GM23338 (cell line): ENCODE data around the gene KCMF1. TPM values are rescaled to one million over a fixed set of nuclear protein-coding genes. Genes with fewer than 3 reads are reported as not detected.

ENCODE experiments used
- ATAC-seq: fragments of 200-7000 bp; cut with Tn5 transposase; 3 replicates; pipeline ENCODE4 v1.9.1; 2020
- DNase-seq: peaks from one replicate; pipeline ENCODE4 v3.0.0-alpha.2; 2015; ENCODE audit warnings: low spot score
- H2AFZ ChIP-seq: fragments of 200-600 bp; sonication (generic); 2 replicates; pipeline ENCODE4 v1.8.0; 2016; ENCODE audit warnings: antibody characterized with exemption, mild to moderate bottlenecking, moderate library complexity
- H3F3A ChIP-seq: fragments of 200-600 bp; sonication (generic); replicated peaks from 2 replicates; pipeline ENCODE4 v1.8.0; 2017; ENCODE audit warnings: antibody characterized with exemption, mixed run types, low read depth
- H3K27ac ChIP-seq: fragments of 200-600 bp; sonication (generic); 2 replicates; pipeline ENCODE4 v1.6.1; 2016; ENCODE audit warnings: low read depth
- H3K27me3 ChIP-seq: fragments of 200-600 bp; sonication (generic); 2 replicates; pipeline ENCODE4 v1.8.0; 2016; ENCODE audit warnings: mild to moderate bottlenecking, mixed run types, moderate library complexity; ENCODE audit not compliant: insufficient read depth
- H3K36me3 ChIP-seq: fragments of 200-600 bp; sonication (generic); 2 replicates; pipeline ENCODE4 v1.8.0; 2016; ENCODE audit warnings: mild to moderate bottlenecking; ENCODE audit not compliant: insufficient read depth
- H3K4me1 ChIP-seq: fragments of 200-600 bp; sonication (generic); 2 replicates; pipeline ENCODE4 v1.8.0; 2016; ENCODE audit warnings: mild to moderate bottlenecking, moderate library complexity; ENCODE audit not compliant: insufficient read depth
- H3K4me2 ChIP-seq: fragments of 200-600 bp; sonication (generic); 2 replicates; pipeline ENCODE4 v1.7.1; 2017; ENCODE audit warnings: mixed run types
- H3K4me3 ChIP-seq: fragments of 200-600 bp; sonication (generic); 2 replicates; pipeline ENCODE4 v1.6.1; 2016; ENCODE audit warnings: mixed run types
- H3K79me2 ChIP-seq: fragments of 200-600 bp; sonication (generic); replicated peaks from 2 replicates; pipeline ENCODE4 v1.8.0; 2017; ENCODE audit warnings: mild to moderate bottlenecking; ENCODE audit not compliant: insufficient read depth
- H3K9me2 ChIP-seq: fragments of 200-600 bp; sonication (generic); 2 replicates; pipeline ENCODE4 v1.8.0; 2017; ENCODE audit not compliant: insufficient read depth
- H4K20me1 ChIP-seq: fragments of 200-600 bp; sonication (generic); replicated peaks from 2 replicates; pipeline ENCODE4 v1.8.0; 2017; ENCODE audit warnings: mild to moderate bottlenecking; ENCODE audit not compliant: insufficient read depth
- H3K27ac Mint-ChIP-seq: 2 replicates; pipeline ENCODE4 v1.8.0; 2020; ENCODE audit warnings: inconsistent platforms, mild to moderate bottlenecking, moderate library complexity, mixed read lengths
- H3K27me3 Mint-ChIP-seq: 3 replicates; pipeline ENCODE4 v1.8.0; 2022; ENCODE audit warnings: low read depth, mild to moderate bottlenecking, moderate library complexity, mixed read lengths, inconsistent platforms; ENCODE audit not compliant: insufficient read depth, poor library complexity
- H3K36me3 Mint-ChIP-seq: 3 replicates; pipeline ENCODE4 v1.8.0; 2021; ENCODE audit warnings: low read depth, mild to moderate bottlenecking, inconsistent platforms, moderate library complexity, mixed read lengths
- H3K4me1 Mint-ChIP-seq: 3 replicates; pipeline ENCODE4 v1.8.0; 2020; ENCODE audit warnings: mild to moderate bottlenecking, inconsistent platforms, mixed read lengths
- H3K4me3 Mint-ChIP-seq: 3 replicates; pipeline ENCODE4 v1.8.0; 2021; ENCODE audit warnings: moderate library complexity, mild to moderate bottlenecking, inconsistent platforms, mixed read lengths
- H3K9me3 Mint-ChIP-seq: 3 replicates; pipeline ENCODE4 v1.8.0; 2020; ENCODE audit warnings: moderate library complexity, mild to moderate bottlenecking, inconsistent platforms, mixed read lengths
- CREB1 ChIP-seq: fragments of 250-450 bp; sonication (Bioruptor Pico); IDR thresholded peaks from 2 replicates; pipeline ENCODE4 v1.5.0; 2020; ENCODE audit warnings: low read depth, mild to moderate bottlenecking, moderate library complexity
- EZH2phosphoT487 ChIP-seq: fragments of 200-600 bp; sonication (generic); IDR thresholded peaks from one replicate; pipeline ENCODE4 v1.8.1; 2018; ENCODE audit warnings: antibody characterized with exemption; ENCODE audit not compliant: unreplicated experiment
- NANOG ChIP-seq: IDR thresholded peaks from 2 replicates; pipeline ENCODE4 v1.6.1; 2016; ENCODE audit warnings: antibody characterized with exemption, borderline replicate concordance
- STAT1 ChIP-seq: IDR thresholded peaks from one replicate; pipeline ENCODE4 v1.6.1; 2016; ENCODE audit warnings: antibody characterized with exemption; ENCODE audit not compliant: unreplicated experiment
- polyA plus RNA-seq: library from polyadenylated mRNA; unstranded; fragments of >200 nt; fragmentation: Nextera tagmentation; extraction: Ambion mirVana; gene quantifications from 2 replicates; pipeline ENCODE4 v1.2.1, GENCODE V29; 2016
- total RNA-seq: library from RNA; depleted of rRNA; stranded (reverse); fragments of >200 nt; shearing (Covaris generic); gene quantifications from 2 replicates; pipeline ENCODE4 v1.2.3, GENCODE V29; 2014
- TF ChIP-seq, protein P1 (sequence below): IDR thresholded peaks from one replicate; pipeline ENCODE4 v1.6.1; 2018; ENCODE audit warnings: antibody characterized with exemption; ENCODE audit not compliant: unreplicated experiment
- TF ChIP-seq, protein P2 (sequence below): IDR thresholded peaks from 2 replicates; pipeline ENCODE4 v1.6.1; 2016; ENCODE audit warnings: antibody characterized with exemption
- TF ChIP-seq, protein P3 (sequence below), 2 experiments: fragments of 200-600 bp in 1 of 2; sonication (generic) in 1 of 2; conservative IDR thresholded peaks; 2 replicates each; pipeline versions ENCODE4 v1.5.1 to v1.6.1; 2016 to 2017; ENCODE audit warnings: antibody characterized with exemption in 2 of 2, low read depth in 2 of 2, mild to moderate bottlenecking in 2 of 2, moderate library complexity in 1 of 2

The KCMF1 gene
- total and polyA plus RNA-seq, 2 experiments from 2014 or later: 29.3 to 120 TPM

DNA sequence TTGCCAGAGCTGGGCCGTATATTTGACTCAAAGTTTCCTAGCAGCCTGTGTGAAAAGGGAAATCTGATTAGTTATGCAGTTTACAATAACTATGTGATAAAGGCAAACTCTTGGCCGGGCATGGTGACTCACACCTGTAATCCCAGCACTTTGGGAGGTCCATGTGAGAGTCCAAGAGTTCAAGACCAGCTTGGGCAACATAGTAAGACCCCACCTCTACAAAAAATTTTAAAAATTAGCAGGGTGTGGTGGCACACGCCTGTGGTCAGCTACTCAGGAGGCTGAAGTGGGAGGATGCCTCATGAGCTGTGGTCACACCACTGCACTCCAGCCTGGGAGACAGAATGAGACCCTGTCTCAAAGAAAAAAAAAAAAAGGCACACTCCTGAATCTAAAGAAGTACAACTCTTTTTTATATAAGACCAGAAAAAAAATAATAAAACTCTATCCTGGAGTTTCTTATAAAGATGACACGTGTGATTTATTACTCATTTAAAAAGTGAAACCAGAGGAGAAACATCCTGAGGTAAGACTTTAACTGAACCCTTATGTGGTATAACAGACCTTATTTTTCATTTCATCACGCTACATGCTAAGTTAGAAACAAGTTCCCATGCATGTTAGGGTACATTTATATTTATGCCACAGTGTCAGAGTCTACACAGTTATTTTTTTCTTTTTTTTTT lies 32.6 kb upstream of the KCMF1 start (continued):
- TF ChIP-seq, protein P1, sequence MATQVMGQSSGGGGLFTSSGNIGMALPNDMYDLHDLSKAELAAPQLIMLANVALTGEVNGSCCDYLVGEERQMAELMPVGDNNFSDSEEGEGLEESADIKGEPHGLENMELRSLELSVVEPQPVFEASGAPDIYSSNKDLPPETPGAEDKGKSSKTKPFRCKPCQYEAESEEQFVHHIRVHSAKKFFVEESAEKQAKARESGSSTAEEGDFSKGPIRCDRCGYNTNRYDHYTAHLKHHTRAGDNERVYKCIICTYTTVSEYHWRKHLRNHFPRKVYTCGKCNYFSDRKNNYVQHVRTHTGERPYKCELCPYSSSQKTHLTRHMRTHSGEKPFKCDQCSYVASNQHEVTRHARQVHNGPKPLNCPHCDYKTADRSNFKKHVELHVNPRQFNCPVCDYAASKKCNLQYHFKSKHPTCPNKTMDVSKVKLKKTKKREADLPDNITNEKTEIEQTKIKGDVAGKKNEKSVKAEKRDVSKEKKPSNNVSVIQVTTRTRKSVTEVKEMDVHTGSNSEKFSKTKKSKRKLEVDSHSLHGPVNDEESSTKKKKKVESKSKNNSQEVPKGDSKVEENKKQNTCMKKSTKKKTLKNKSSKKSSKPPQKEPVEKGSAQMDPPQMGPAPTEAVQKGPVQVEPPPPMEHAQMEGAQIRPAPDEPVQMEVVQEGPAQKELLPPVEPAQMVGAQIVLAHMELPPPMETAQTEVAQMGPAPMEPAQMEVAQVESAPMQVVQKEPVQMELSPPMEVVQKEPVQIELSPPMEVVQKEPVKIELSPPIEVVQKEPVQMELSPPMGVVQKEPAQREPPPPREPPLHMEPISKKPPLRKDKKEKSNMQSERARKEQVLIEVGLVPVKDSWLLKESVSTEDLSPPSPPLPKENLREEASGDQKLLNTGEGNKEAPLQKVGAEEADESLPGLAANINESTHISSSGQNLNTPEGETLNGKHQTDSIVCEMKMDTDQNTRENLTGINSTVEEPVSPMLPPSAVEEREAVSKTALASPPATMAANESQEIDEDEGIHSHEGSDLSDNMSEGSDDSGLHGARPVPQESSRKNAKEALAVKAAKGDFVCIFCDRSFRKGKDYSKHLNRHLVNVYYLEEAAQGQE: no peak

DNA sequence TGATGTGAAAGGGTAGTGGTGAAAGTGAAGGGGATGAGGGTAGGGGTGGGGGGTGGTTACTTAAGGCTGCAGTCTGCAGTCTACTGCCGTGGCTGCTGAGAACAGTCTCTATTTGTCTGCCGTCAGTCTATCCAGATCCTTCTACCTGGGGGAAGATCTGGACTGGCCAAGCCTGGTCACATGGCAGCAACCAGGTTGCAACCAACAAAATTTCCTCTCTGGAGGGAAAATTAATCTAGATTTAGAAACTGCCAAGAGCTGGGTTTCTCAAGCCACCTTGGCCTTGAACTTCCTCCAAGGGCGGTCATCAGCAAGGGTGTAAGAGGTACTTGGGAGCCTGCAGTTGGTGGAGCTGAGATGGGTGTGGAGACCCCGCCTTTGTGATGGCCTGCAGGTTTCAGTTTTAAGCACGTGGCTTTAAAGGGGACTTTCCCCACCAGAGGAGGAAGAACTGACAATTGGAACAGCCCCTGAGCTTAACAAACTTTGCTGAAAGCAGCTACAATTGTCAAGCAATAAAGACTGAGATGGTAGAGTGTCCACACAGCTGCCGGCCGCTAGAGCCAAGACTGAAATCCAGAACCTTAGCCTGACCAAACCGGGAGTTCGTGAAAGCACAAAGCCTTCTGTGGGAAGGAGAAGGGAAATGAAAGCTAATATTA lies 31.4 kb upstream of the KCMF1 start:
- no peaks in the 10 kb centered on the region for H3F3A ChIP-seq
- peaks cover 29% of the 10 kb centered on the region for H3K4me1 Mint-ChIP-seq
- ATAC-seq: peak; percentile 37

DNA sequence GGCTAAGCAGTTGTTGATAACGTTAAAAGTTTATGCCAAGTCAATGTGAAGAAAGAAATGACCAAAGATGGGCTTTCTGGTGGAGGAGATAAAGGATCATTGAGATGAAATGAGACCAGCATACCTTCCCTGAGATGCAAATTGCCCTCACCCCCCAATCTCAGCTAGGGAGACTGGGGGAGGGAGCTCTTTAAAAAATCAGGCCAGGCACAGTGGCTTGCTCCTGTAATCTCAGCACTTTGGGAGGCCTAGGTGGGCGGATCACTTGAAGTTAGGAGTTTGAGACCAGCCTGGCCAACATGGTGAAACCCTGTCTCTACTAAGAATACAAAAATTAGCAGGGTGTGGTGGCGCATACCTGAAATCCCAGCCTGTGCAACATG lies 30.9 kb upstream of the KCMF1 start:
- H3K4me2 ChIP-seq: peak overlapping the region; percentile 66; the same call in 1 of the 2 replicates
- TF ChIP-seq, protein P1: no peak
- TF ChIP-seq, protein P2, sequence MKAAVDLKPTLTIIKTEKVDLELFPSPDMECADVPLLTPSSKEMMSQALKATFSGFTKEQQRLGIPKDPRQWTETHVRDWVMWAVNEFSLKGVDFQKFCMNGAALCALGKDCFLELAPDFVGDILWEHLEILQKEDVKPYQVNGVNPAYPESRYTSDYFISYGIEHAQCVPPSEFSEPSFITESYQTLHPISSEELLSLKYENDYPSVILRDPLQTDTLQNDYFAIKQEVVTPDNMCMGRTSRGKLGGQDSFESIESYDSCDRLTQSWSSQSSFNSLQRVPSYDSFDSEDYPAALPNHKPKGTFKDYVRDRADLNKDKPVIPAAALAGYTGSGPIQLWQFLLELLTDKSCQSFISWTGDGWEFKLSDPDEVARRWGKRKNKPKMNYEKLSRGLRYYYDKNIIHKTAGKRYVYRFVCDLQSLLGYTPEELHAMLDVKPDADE: no peak
- TF ChIP-seq CREB1 (no peak), EZH2phosphoT487 (no peak), STAT1 (no peak)
- TF ChIP-seq, protein P3, sequence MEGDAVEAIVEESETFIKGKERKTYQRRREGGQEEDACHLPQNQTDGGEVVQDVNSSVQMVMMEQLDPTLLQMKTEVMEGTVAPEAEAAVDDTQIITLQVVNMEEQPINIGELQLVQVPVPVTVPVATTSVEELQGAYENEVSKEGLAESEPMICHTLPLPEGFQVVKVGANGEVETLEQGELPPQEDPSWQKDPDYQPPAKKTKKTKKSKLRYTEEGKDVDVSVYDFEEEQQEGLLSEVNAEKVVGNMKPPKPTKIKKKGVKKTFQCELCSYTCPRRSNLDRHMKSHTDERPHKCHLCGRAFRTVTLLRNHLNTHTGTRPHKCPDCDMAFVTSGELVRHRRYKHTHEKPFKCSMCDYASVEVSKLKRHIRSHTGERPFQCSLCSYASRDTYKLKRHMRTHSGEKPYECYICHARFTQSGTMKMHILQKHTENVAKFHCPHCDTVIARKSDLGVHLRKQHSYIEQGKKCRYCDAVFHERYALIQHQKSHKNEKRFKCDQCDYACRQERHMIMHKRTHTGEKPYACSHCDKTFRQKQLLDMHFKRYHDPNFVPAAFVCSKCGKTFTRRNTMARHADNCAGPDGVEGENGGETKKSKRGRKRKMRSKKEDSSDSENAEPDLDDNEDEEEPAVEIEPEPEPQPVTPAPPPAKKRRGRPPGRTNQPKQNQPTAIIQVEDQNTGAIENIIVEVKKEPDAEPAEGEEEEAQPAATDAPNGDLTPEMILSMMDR (conservative IDR thresholded peaks at IDR 0.05; ENCODE audit: low read depth in 2 of 2): no peak

More for the DNA sequence above, 31.4 kb upstream of the KCMF1 start:
- H3K27me3 ChIP-seq: no peaks in the 10 kb centered on the region
- no peaks in the 10 kb centered on the region for H3K36me3 Mint-ChIP-seq
- H3K36me3 ChIP-seq: no peaks in the 10 kb centered on the region
- H3K4me3 Mint-ChIP-seq: peak overlapping the region; percentile 39; the same call in 1 of the 3 replicates
- H4K20me1 ChIP-seq: no peaks in the 10 kb centered on the region; the same call in 1 of the 2 replicates
- no peak overlapping the region for H3K4me3 ChIP-seq
- H3K4me1 ChIP-seq: peaks cover 19% of the 10 kb centered on the region
- peak overlapping the region; percentile 34; the same call in 1 of the 2 replicates for H3K27ac ChIP-seq
- peak overlapping the region; percentile 61 for H2AFZ ChIP-seq
- H3K27ac Mint-ChIP-seq: peak overlapping the region; percentile 71
- no peaks in the 10 kb centered on the region for H3K9me3 Mint-ChIP-seq
- no peaks in the 10 kb centered on the region for H3K79me2 ChIP-seq
- peaks cover 16% of the 10 kb centered on the region for H3K27me3 Mint-ChIP-seq
- TF ChIP-seq NANOG (no peak), EZH2phosphoT487 (no peak)
- H3K9me2 ChIP-seq: no peaks in the 10 kb centered on the region
- no peak for DNase-seq
- peak overlapping the region; percentile 66 for H3K4me2 ChIP-seq

More for the DNA sequence above, 30.9 kb upstream of the KCMF1 start:
- Histone ChIP-seq H3K4me3 (no peak overlapping the region), H3K4me1 (peaks cover 20% of the 10 kb centered on the region), H3K27ac (peak overlapping the region; percentile 34; the same call in 1 of the 2 replicates), H3K9me2 (no peaks in the 10 kb centered on the region), H3K79me2 (no peaks in the 10 kb centered on the region), H4K20me1 (no peaks in the 10 kb centered on the region; the same call in 1 of the 2 replicates), H3K27me3 (no peaks in the 10 kb centered on the region), H3F3A (0 out of 2 replicates have a peak, but pooled peaks cover 1% of the 10 kb centered on the region), H3K36me3 (no peaks in the 10 kb centered on the region), H2AFZ (peak overlapping the region; percentile 61)
- Mint-ChIP-seq H3K4me1 (peaks cover 30% of the 10 kb centered on the region), H3K27me3 (peaks cover 16% of the 10 kb centered on the region), H3K9me3 (no peaks in the 10 kb centered on the region), H3K36me3 (no peaks in the 10 kb centered on the region), H3K4me3 (peak overlapping the region; percentile 39; the same call in 1 of the 3 replicates), H3K27ac (peak overlapping the region; percentile 71)
- ATAC-seq (peak; percentile 74), DNase-seq (peak; percentile 45)
